IMR-90 (cell line): Measurements from ENCODE around the gene NPAS3. TPM values are rescaled to one million over a fixed set of nuclear protein-coding genes. Genes with fewer than 3 reads are reported as not detected.

Experiments used
- ATAC-seq: fragments of 200-7000 bp; cut with Tn5 transposase; 2 replicates; pipeline ENCODE4 v1.9.1; 2020; ENCODE audit warnings: low read depth, mild to moderate bottlenecking, moderate library complexity
- BruUV-seq: library from RNA; stranded (reverse); fragments of 400-500 nt; replicated peaks from 2 replicates; lab custom pipeline; 2021; lab: Mats Ljungman, UMichigan
- CTCF ChIA-PET: fragments of 300-600 bp; formaldehyde crosslinking; extraction: SDS; loops from one replicate; lab custom pipeline; 2021; ENCODE audit warnings: antibody characterized with exemption; lab: Yijun Ruan, JAX
- POLR2A ChIA-PET: fragments of 300-600 bp; sonication (Branson Sonifier 250); formaldehyde crosslinking; loops from one replicate; lab custom pipeline; 2022; ENCODE audit warnings: antibody characterized with exemption; ENCODE audit not compliant: unreplicated experiment; lab: Charles Lee
- DNase-seq: peaks from one replicate; pipeline ENCODE4 v3.0.0; 2013
- H2AFZ ChIP-seq: replicated peaks from 2 replicates; pipeline ENCODE3; 2013; ENCODE audit warnings: low read length, mild to moderate bottlenecking; ENCODE audit not compliant: poor library complexity
- H2AK5ac ChIP-seq: 2 replicates; pipeline ENCODE4 v1.6.1; 2013; ENCODE audit warnings: low read depth, low read length, inconsistent platforms
- H2AK9ac ChIP-seq: replicated peaks from 2 replicates; pipeline ENCODE3; 2013; ENCODE audit warnings: mild to moderate bottlenecking, low read depth, low read length, moderate library complexity; ENCODE audit not compliant: poor library complexity
- H2BK120ac ChIP-seq: 2 replicates; pipeline ENCODE4 v1.6.1; 2013; ENCODE audit warnings: low read depth, low read length, inconsistent platforms
- H2BK15ac ChIP-seq: 3 replicates; pipeline ENCODE4 v1.6.1; 2013; ENCODE audit warnings: low read depth, low read length, inconsistent platforms
- H2BK20ac ChIP-seq: 2 replicates; pipeline ENCODE4 v1.6.1; 2013; ENCODE audit warnings: low read depth, mild to moderate bottlenecking, inconsistent platforms, low read length, moderate library complexity
- H2BK5ac ChIP-seq: 2 replicates; pipeline ENCODE4 v1.6.1; 2013; ENCODE audit warnings: mild to moderate bottlenecking, low read depth, low read length, inconsistent platforms; ENCODE audit not compliant: poor library complexity, severe bottlenecking
- H3K14ac ChIP-seq: replicated peaks from 2 replicates; pipeline ENCODE4 v1.6.1; 2013; ENCODE audit warnings: low read depth, low read length, inconsistent platforms
- H3K18ac ChIP-seq: 2 replicates; pipeline ENCODE4 v1.6.1; 2013; ENCODE audit warnings: low read depth, low read length, control low read depth
- H3K23ac ChIP-seq: 2 replicates; pipeline ENCODE4 v1.6.1; 2013; ENCODE audit warnings: low read depth, low read length, inconsistent platforms
- H3K27ac ChIP-seq: 2 replicates; pipeline ENCODE4 v1.5.1; 2013; ENCODE audit warnings: mild to moderate bottlenecking, control low read depth, low read length; ENCODE audit not compliant: insufficient read depth
- H3K27me3 ChIP-seq: 2 replicates; pipeline ENCODE4 v1.6.1; 2013; ENCODE audit warnings: low read length; ENCODE audit not compliant: control insufficient read depth, insufficient read depth
- H3K36me3 ChIP-seq: 2 replicates; pipeline ENCODE4 v1.6.1; 2013; ENCODE audit warnings: low read length, mixed read lengths; ENCODE audit not compliant: control insufficient read depth, insufficient read depth
- H3K4ac ChIP-seq: 2 replicates; pipeline ENCODE4 v1.6.1; 2013; ENCODE audit warnings: low read depth, low read length, inconsistent platforms
- H3K4me1 ChIP-seq: 2 replicates; pipeline ENCODE4 v1.6.1; 2013; ENCODE audit warnings: low read length, mixed read lengths; ENCODE audit not compliant: control insufficient read depth, insufficient read depth
- H3K4me2 ChIP-seq: 2 replicates; pipeline ENCODE4 v1.6.1; 2013; ENCODE audit warnings: low read depth, mild to moderate bottlenecking, control low read depth, low read length, moderate library complexity
- H3K4me3 ChIP-seq: 2 replicates; pipeline ENCODE4 v1.5.1; 2013; ENCODE audit warnings: low read depth, mild to moderate bottlenecking, control low read depth, low read length, moderate library complexity; ENCODE audit not compliant: insufficient read depth
- H3K56ac ChIP-seq: 2 replicates; pipeline ENCODE4 v1.6.1; 2013; ENCODE audit warnings: low read length, inconsistent platforms; ENCODE audit not compliant: insufficient read depth; ENCODE audit errors: extremely low read depth
- H3K79me1 ChIP-seq, 2 experiments: 2 replicates each; pipeline ENCODE4 v1.6.1; 2013; ENCODE audit warnings: low read length in 2 of 2, inconsistent platforms in 1 of 2, low read depth in 1 of 2
- H3K9ac ChIP-seq: 2 replicates; pipeline ENCODE4 v1.6.1; 2013; ENCODE audit warnings: low read depth, low read length, control low read depth
- H3K9me1 ChIP-seq: 2 replicates; pipeline ENCODE4 v1.6.1; 2013; ENCODE audit warnings: low read length, inconsistent platforms; ENCODE audit not compliant: insufficient read depth
- H3K9me3 ChIP-seq: 2 replicates; pipeline ENCODE4 v1.6.1; 2013; ENCODE audit warnings: low read length; ENCODE audit not compliant: control insufficient read depth, insufficient read depth
- H4K20me1 ChIP-seq: 2 replicates; pipeline ENCODE4 v1.6.1; 2013; ENCODE audit warnings: low read length, inconsistent platforms; ENCODE audit not compliant: insufficient read depth
- H4K5ac ChIP-seq: 2 replicates; pipeline ENCODE4 v1.6.1; 2013; ENCODE audit warnings: mild to moderate bottlenecking, low read depth, low read length, control low read depth
- H4K8ac ChIP-seq, 2 experiments: 2 replicates each; pipeline ENCODE4 v1.6.1; 2013; ENCODE audit warnings: low read depth in 2 of 2, low read length in 2 of 2, control low read depth in 1 of 2, inconsistent platforms in 1 of 2
- H4K91ac ChIP-seq: 2 replicates; pipeline ENCODE4 v1.6.1; 2013; ENCODE audit warnings: low read depth, low read length, inconsistent platforms; ENCODE audit not compliant: insufficient read depth
- BHLHE40 ChIP-seq: fragments of 150-350 bp; IDR thresholded peaks from 2 replicates; pipeline ENCODE4 v1.6.1; 2016; ENCODE audit warnings: mild to moderate bottlenecking, low read depth, low read length
- CEBPB ChIP-seq: IDR thresholded peaks from 2 replicates; pipeline ENCODE4 v1.6.1; 2012; ENCODE audit warnings: low read depth, low read length, improper control_type of control experiment
- MAFK ChIP-seq: IDR thresholded peaks from 2 replicates; pipeline ENCODE4 v1.6.1; 2012; ENCODE audit warnings: low read depth, low read length, improper control_type of control experiment
- MAZ ChIP-seq: IDR thresholded peaks from 2 replicates; pipeline ENCODE4 v1.6.1; 2012; ENCODE audit warnings: low read depth, mild to moderate bottlenecking, low read length, improper control_type of control experiment, moderate library complexity, borderline replicate concordance
- MXI1 ChIP-seq: IDR thresholded peaks from 2 replicates; pipeline ENCODE4 v1.6.1; 2012; ENCODE audit warnings: low read depth, mild to moderate bottlenecking, low read length, moderate library complexity, borderline replicate concordance
- POLR2A ChIP-seq: IDR thresholded peaks from 2 replicates; pipeline ENCODE4 v1.6.1; 2012; ENCODE audit warnings: mild to moderate bottlenecking, low read depth, low read length
- RAD21 ChIP-seq: IDR thresholded peaks from 2 replicates; pipeline ENCODE4 v1.6.1; 2012; ENCODE audit warnings: low read length, improper control_type of control experiment
- RCOR1 ChIP-seq: IDR thresholded peaks from 2 replicates; pipeline ENCODE4 v1.6.1; 2012; ENCODE audit warnings: mild to moderate bottlenecking, low read length, improper control_type of control experiment; ENCODE audit not compliant: insufficient replicate concordance
- RFX5 ChIP-seq: IDR thresholded peaks from 2 replicates; pipeline ENCODE4 v1.8.0; 2012; ENCODE audit warnings: low read depth, mild to moderate bottlenecking, low read length, moderate library complexity
- SMC3 ChIP-seq: fragments of 150-350 bp; IDR thresholded peaks from 2 replicates; pipeline ENCODE4 v1.6.1; 2016; ENCODE audit warnings: low read depth, mild to moderate bottlenecking, antibody characterized with exemption, low read length, moderate library complexity
- WGBS, 2 experiments: methylation state at CpG; one replicate each; pipeline versions ENCODE4 v1.1.5 to v1.1.7; 2013; ENCODE audit warnings: missing lambda C conversion rate in 2 of 2; ENCODE audit not compliant: insufficient read length in 1 of 2; ENCODE audit errors: extremely low coverage in 2 of 2; 5-methylcytosine and 5-hydroxymethylcytosine counted together
- dilution Hi-C: fragments of 300-500 bp; cut with HindIII; formaldehyde crosslinking; loops from one replicate; pipeline ENCODE4 v1.14.3; 2018; ENCODE audit warnings: low sequenced_read_pairs; ENCODE audit not compliant: unreplicated experiment
- in situ Hi-C: fragments of 300-500 bp; cut with MboI; formaldehyde crosslinking; loops from 3 replicates; pipeline ENCODE4 v1.14.3; 2019; ENCODE audit warnings: low sequenced_read_pairs, inconsistent platforms, mixed read lengths
- intact Hi-C: fragments of 100-400 bp; cut with micrococcal nuclease; formaldehyde crosslinking; loops from 2 replicates; pipeline ENCODE4 v1.10.0; 2022
- polyA plus RNA-seq, 3 experiments: library from polyadenylated mRNA; depleted of rRNA; stranded (reverse); fragments of >200 nt; gene quantifications; 2 replicates each; pipeline ENCODE4 v1.2.3, GENCODE V29; 2012; ENCODE audit warnings: low replicate concordance in 1 of 3
- total RNA-seq: library from RNA; depleted of rRNA; stranded (reverse); fragments of >200 nt; gene quantifications from 2 replicates; pipeline ENCODE4 v1.2.3, GENCODE V29; 2012
- TF ChIP-seq, protein P1 (sequence below): fragments of 150-350 bp; IDR thresholded peaks from 2 replicates; pipeline ENCODE4 v1.6.1; 2017; ENCODE audit warnings: mild to moderate bottlenecking, antibody characterized with exemption, low read length, low read depth
- TF ChIP-seq, protein P2 (sequence below): fragments of 150-350 bp; IDR thresholded peaks from 2 replicates; pipeline ENCODE4 v1.6.1; 2016; ENCODE audit warnings: low read depth, mild to moderate bottlenecking, low read length, moderate library complexity, borderline replicate concordance

Gene NPAS3
- total and polyA plus RNA-seq, 2 of the 4 experiments (the other 2 are of a cell fraction), result not detected

DNA sequence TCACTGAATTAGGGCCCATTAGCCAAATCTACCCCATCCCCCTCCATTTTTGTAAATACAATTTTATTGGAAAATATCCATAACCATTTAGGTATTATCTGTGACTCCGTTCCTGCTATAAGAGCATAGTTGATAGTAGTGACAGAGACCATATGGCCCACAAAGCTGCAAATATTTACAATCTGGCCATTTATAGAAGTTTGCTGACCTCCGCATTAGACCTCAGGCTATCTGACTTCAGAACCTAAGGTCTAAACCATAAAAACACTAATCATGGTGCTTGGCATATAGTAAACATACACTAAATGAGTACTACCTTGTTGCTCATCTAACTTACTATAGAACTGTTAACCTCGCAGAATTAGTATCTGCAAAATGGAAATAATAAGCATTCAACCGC is 124.8 kb downstream of the NPAS3 start:
- H3K27me3 ChIP-seq, result no peaks in the 10 kb centered on the region
- DNase-seq (no peak), ATAC-seq (no peak)
- no peak overlapping the region for H3K4me3 ChIP-seq
- H4K5ac ChIP-seq, result no peak overlapping the region
- CTCF ChIA-PET, result no interaction called here
- H4K91ac ChIP-seq, result no peak overlapping the region
- no peak overlapping the region for H2AFZ ChIP-seq
- no peak overlapping the region for H3K56ac ChIP-seq
- no peak overlapping the region for H3K4me2 ChIP-seq
- no peak overlapping the region for H3K27ac ChIP-seq
- no TSS peak for BruUV-seq
- no peak overlapping the region for H2BK20ac ChIP-seq
- H3K14ac ChIP-seq, result no peak overlapping the region
- no peak overlapping the region for H2AK5ac ChIP-seq
- no peak overlapping the region for H3K9ac ChIP-seq
- H3K9me3 ChIP-seq, result no peaks in the 10 kb centered on the region
- no peaks in the 10 kb centered on the region for H3K4me1 ChIP-seq
- H3K23ac ChIP-seq, result no peak overlapping the region
- TF ChIP-seq RFX5, result no peak
- TF ChIP-seq BHLHE40, result no peak
- TF ChIP-seq RCOR1, result no peak
- TF ChIP-seq SMC3, result no peak
- TF ChIP-seq, protein P1, sequence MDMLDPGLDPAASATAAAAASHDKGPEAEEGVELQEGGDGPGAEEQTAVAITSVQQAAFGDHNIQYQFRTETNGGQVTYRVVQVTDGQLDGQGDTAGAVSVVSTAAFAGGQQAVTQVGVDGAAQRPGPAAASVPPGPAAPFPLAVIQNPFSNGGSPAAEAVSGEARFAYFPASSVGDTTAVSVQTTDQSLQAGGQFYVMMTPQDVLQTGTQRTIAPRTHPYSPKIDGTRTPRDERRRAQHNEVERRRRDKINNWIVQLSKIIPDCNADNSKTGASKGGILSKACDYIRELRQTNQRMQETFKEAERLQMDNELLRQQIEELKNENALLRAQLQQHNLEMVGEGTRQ, result no peak
- TF ChIP-seq MXI1, result no peak
- TF ChIP-seq, protein P2, sequence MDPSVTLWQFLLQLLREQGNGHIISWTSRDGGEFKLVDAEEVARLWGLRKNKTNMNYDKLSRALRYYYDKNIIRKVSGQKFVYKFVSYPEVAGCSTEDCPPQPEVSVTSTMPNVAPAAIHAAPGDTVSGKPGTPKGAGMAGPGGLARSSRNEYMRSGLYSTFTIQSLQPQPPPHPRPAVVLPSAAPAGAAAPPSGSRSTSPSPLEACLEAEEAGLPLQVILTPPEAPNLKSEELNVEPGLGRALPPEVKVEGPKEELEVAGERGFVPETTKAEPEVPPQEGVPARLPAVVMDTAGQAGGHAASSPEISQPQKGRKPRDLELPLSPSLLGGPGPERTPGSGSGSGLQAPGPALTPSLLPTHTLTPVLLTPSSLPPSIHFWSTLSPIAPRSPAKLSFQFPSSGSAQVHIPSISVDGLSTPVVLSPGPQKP, result no peak
- no peak for TF ChIP-seq RAD21
- TF ChIP-seq POLR2A, result no peak
- TF ChIP-seq CEBPB, result no peak
- no peak for TF ChIP-seq MAZ
- TF ChIP-seq MAFK, result no peak
- no peak overlapping the region for H3K18ac ChIP-seq
- H3K9me1 ChIP-seq, result no peaks in the 10 kb centered on the region
- intact Hi-C loops (no loop called here), in situ Hi-C loops (no loop called here), dilution Hi-C loops (no loop called here)
- no peaks in the 10 kb centered on the region for H3K36me3 ChIP-seq
- no peak overlapping the region for H2BK15ac ChIP-seq
- no peaks in the 10 kb centered on the region for H3K79me1 ChIP-seq
- H2AK9ac ChIP-seq, result no peak overlapping the region
- no peak overlapping the region for H2BK5ac ChIP-seq
- no CpG with 5 or more reads among the region's 4 CpGs for WGBS, 2 experiments
- no peaks in the 10 kb centered on the region for H4K20me1 ChIP-seq
- no peak overlapping the region for H4K8ac ChIP-seq
- H3K4ac ChIP-seq, result no peak overlapping the region
- no peak overlapping the region for H2BK120ac ChIP-seq
- POLR2A ChIA-PET, result interaction anchor here (0.5 kb wide), 1 partner anchor 59 kb away, joined by 5 read pairs; no protein-coding TSS in a partner anchor
